Osteocyte (in vitro differentiated cells): ENCODE data around the gene SLC35G6. TPM values are rescaled to one million over a fixed set of nuclear protein-coding genes. Genes with fewer than 3 reads are reported as not detected.
A peak's percentile ranks its signal among the peaks of the same experiment; 100 is the strongest.

Source experiments
- DNase-seq: peaks from one replicate; pipeline ENCODE4 v3.0.0; 2021; ENCODE audit warnings: mixed read lengths; ENCODE audit not compliant: unreplicated experiment; ENCODE audit errors: extremely low spot score
- H3K27ac Mint-ChIP-seq: one replicate; pipeline ENCODE4 v1.8.0; 2021; ENCODE audit warnings: mild to moderate bottlenecking, mixed read lengths; ENCODE audit not compliant: unreplicated experiment
- H3K27me3 Mint-ChIP-seq: one replicate; pipeline ENCODE4 v1.8.0; 2021; ENCODE audit warnings: mixed read lengths; ENCODE audit not compliant: unreplicated experiment
- H3K36me3 Mint-ChIP-seq: one replicate; pipeline ENCODE4 v1.8.0; 2021; ENCODE audit warnings: mixed read lengths; ENCODE audit not compliant: unreplicated experiment
- H3K4me1 Mint-ChIP-seq: one replicate; pipeline ENCODE4 v1.8.0; 2021; ENCODE audit warnings: mixed read lengths; ENCODE audit not compliant: unreplicated experiment
- H3K4me3 Mint-ChIP-seq: one replicate; pipeline ENCODE4 v1.8.0; 2021; ENCODE audit warnings: mild to moderate bottlenecking, moderate library complexity, mixed read lengths; ENCODE audit not compliant: unreplicated experiment
- H3K9me3 Mint-ChIP-seq: one replicate; pipeline ENCODE4 v1.8.0; 2021; ENCODE audit warnings: mixed read lengths; ENCODE audit not compliant: unreplicated experiment
- total RNA-seq: library from RNA; stranded (reverse); gene quantifications from 2 replicates; pipeline ENCODE4 v1.2.1, GENCODE V29; 2021
- TF ChIP-seq, protein P1 (sequence below): fragments of 200-600 bp; sonication (generic); IDR thresholded peaks from 2 replicates; pipeline ENCODE4 v1.5.0; 2021; ENCODE audit warnings: antibody characterized with exemption, mild to moderate bottlenecking, moderate library complexity

The SLC35G6 gene
- total RNA-seq, 1 donor from 2014 or later = not detected

GRCh38 chr17:7508145-7508544 lies 26.9 kb downstream of the SLC35G6 start:
- no peak for DNase-seq
- no peak overlapping the region for H3K27ac Mint-ChIP-seq
- no peaks in the 10 kb centered on the region for H3K27me3 Mint-ChIP-seq
- TF ChIP-seq, protein P1, sequence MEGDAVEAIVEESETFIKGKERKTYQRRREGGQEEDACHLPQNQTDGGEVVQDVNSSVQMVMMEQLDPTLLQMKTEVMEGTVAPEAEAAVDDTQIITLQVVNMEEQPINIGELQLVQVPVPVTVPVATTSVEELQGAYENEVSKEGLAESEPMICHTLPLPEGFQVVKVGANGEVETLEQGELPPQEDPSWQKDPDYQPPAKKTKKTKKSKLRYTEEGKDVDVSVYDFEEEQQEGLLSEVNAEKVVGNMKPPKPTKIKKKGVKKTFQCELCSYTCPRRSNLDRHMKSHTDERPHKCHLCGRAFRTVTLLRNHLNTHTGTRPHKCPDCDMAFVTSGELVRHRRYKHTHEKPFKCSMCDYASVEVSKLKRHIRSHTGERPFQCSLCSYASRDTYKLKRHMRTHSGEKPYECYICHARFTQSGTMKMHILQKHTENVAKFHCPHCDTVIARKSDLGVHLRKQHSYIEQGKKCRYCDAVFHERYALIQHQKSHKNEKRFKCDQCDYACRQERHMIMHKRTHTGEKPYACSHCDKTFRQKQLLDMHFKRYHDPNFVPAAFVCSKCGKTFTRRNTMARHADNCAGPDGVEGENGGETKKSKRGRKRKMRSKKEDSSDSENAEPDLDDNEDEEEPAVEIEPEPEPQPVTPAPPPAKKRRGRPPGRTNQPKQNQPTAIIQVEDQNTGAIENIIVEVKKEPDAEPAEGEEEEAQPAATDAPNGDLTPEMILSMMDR = no peak
- peaks cover 56% of the 10 kb centered on the region for H3K36me3 Mint-ChIP-seq
- no peak overlapping the region for H3K4me3 Mint-ChIP-seq
- no peaks in the 10 kb centered on the region for H3K9me3 Mint-ChIP-seq
- H3K4me1 Mint-ChIP-seq = no peaks in the 10 kb centered on the region

DNA sequence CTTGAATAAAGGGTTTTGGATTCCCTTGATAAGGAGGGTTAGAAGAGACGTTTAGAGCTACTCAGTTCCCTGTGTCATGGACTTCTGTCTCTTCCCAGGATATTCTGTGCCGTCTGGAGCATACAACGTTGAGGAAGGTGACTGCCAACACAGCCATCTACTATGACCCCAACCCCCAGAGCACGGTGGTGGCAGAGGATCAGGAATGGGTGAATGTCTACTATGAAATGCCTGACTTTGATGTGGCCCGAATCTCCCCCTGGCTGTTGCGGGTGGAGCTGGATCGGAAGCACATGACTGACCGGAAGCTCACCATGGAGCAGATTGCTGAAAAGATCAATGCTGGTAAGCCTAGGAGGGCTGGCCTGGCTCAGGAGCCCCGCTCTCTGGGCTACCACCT lies 27.6 kb downstream of the SLC35G6 start:
- peaks cover 57% of the 10 kb centered on the region for H3K36me3 Mint-ChIP-seq
- H3K9me3 Mint-ChIP-seq = no peaks in the 10 kb centered on the region
- DNase-seq = no peak
- no peaks in the 10 kb centered on the region for H3K27me3 Mint-ChIP-seq
- no peak overlapping the region for H3K27ac Mint-ChIP-seq
- H3K4me3 Mint-ChIP-seq = no peak overlapping the region
- H3K4me1 Mint-ChIP-seq = no peaks in the 10 kb centered on the region
- TF ChIP-seq, protein P1 = no peak

DNA sequence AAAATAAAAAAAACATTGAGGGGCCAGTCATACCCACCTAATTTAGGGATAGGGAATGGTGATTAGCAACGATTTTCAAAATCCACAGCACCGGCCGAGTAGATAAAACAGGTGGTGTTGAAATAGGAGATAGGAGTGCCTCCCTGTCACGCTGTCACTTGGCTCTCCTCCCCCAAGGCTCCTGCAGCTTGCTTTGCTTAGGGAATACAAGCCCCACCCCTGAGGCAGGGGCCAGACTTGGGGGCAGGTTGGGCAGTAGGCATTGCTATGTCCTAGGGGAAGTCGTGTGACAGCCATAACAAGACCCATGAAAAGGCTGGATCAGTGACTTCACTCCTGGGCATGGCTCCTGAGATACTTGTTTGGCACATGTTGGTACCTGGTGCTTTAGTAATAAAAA lies 28.7 kb downstream of the SLC35G6 start:
- Mint-ChIP-seq H3K9me3 (no peaks in the 10 kb centered on the region), H3K27ac (peak overlapping the region; percentile 31), H3K27me3 (no peaks in the 10 kb centered on the region), H3K4me1 (no peaks in the 10 kb centered on the region), H3K36me3 (peaks cover 58% of the 10 kb centered on the region), H3K4me3 (no peak overlapping the region)
- DNase-seq = no peak
- TF ChIP-seq, protein P1 = no peak

DNA sequence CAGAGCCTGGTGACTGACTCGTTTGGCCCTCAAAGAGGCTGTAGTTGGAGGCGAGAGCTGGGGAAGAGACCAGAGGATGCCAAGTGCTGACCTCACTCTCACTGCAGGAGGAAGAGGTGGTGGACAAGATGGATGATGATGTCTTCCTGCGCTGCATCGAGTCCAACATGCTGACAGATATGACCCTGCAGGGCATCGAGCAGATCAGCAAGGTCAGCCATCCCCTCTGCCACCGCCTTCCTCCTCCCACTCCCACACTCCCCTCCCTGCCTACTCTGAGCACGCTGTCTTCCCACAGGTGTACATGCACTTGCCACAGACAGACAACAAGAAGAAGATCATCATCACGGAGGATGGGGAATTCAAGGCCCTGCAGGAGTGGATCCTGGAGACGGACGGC lies 29.9 kb downstream of the SLC35G6 start:
- Mint-ChIP-seq H3K36me3 (peaks cover 53% of the 10 kb centered on the region), H3K27me3 (no peaks in the 10 kb centered on the region), H3K9me3 (no peaks in the 10 kb centered on the region), H3K4me1 (no peaks in the 10 kb centered on the region), H3K4me3 (no peak overlapping the region), H3K27ac (no peak overlapping the region)
- no peak for DNase-seq
- TF ChIP-seq, protein P1 = no peak

- TF ChIP-seq, protein P1 = no peak
- no peak for DNase-seq
- Mint-ChIP-seq H3K4me3 (no peak overlapping the region), H3K9me3 (no peaks in the 10 kb centered on the region), H3K27me3 (no peaks in the 10 kb centered on the region), H3K36me3 (peaks cover 47% of the 10 kb centered on the region), H3K4me1 (no peaks in the 10 kb centered on the region), H3K27ac (no peak overlapping the region)
Observed at GRCh38 chr17:7512105-7512504, 30.9 kb downstream of the SLC35G6 start.
